ENCODE data around the gene DLG1. TPM values are rescaled to one million over a fixed set of nuclear protein-coding genes. Genes with fewer than 3 reads are reported as not detected.

DLG1 gene
- total RNA-seq, 1 donor from 2014 or later, result 138 TPM

DNA sequence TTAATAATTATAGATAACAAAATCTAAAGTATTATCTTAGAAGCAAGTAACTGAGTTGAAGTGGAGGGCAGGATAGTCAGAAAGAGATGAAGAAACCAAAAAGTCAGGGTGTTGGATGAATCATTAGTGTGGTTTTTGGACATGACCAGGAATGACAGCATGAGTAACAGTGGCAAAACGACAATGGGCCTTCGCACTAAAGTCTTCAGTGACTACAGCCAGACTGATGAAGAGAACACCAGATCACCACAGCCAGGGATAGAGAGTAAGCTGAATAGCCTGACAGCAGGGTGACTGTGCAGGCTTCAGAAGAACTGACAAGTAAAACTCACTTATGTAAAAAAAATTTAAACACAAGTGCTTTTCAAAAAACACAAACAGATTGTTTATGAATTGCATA lies 172.8 kb downstream of the DLG1 start:
- no peaks in the 10 kb centered on the region for H3K36me3 ChIP-seq
- H2AFZ ChIP-seq (replicated peaks), result no peak overlapping the region
- H3K4me2 ChIP-seq, result no peak overlapping the region
- H3K4me1 ChIP-seq, result no peaks in the 10 kb centered on the region
- H3K4me1 Mint-ChIP-seq, result no peaks in the 10 kb centered on the region
- no peak overlapping the region for H3K27ac ChIP-seq
- no peaks in the 10 kb centered on the region for H3K79me2 ChIP-seq (ENCODE audit: low read depth)
- no peaks in the 10 kb centered on the region for H3K27me3 ChIP-seq
- no peak overlapping the region for H3K9ac ChIP-seq
- no peaks in the 10 kb centered on the region for H3K9me3 ChIP-seq (ENCODE audit: low read depth)
- H3K27ac Mint-ChIP-seq, result no peak overlapping the region
- peaks cover 4% of the 10 kb centered on the region for H4K20me1 ChIP-seq (ENCODE audit: low read depth)
- no peaks in the 10 kb centered on the region for H3F3A ChIP-seq (ENCODE audit: low read depth)
- DNase-seq (ENCODE audit: low spot score), result no peak
- no peak overlapping the region for H3K4me3 Mint-ChIP-seq
- no peak overlapping the region for H3K4me3 ChIP-seq
- H3K36me3 Mint-ChIP-seq, result peaks cover 28% of the 10 kb centered on the region
- H3K27me3 Mint-ChIP-seq (ENCODE audit: insufficient read depth, low read depth), result no peaks in the 10 kb centered on the region
- H3K9me3 Mint-ChIP-seq, result no peaks in the 10 kb centered on the region
- TF ChIP-seq EZH2phosphoT487 (IDR thresholded peaks at IDR 0.05) (no peak), EZH2 (IDR thresholded peaks at IDR 0.05) (no peak)
- TF ChIP-seq, protein P1, sequence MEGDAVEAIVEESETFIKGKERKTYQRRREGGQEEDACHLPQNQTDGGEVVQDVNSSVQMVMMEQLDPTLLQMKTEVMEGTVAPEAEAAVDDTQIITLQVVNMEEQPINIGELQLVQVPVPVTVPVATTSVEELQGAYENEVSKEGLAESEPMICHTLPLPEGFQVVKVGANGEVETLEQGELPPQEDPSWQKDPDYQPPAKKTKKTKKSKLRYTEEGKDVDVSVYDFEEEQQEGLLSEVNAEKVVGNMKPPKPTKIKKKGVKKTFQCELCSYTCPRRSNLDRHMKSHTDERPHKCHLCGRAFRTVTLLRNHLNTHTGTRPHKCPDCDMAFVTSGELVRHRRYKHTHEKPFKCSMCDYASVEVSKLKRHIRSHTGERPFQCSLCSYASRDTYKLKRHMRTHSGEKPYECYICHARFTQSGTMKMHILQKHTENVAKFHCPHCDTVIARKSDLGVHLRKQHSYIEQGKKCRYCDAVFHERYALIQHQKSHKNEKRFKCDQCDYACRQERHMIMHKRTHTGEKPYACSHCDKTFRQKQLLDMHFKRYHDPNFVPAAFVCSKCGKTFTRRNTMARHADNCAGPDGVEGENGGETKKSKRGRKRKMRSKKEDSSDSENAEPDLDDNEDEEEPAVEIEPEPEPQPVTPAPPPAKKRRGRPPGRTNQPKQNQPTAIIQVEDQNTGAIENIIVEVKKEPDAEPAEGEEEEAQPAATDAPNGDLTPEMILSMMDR (IDR thresholded peaks at IDR 0.05), result no peak

- Histone ChIP-seq H3K4me2 (no peak overlapping the region), H2AFZ (replicated peaks) (no peak overlapping the region), H3K36me3 (no peaks in the 10 kb centered on the region), H3K9ac (no peak overlapping the region), H3K4me1 (no peaks in the 10 kb centered on the region), H3K27me3 (no peaks in the 10 kb centered on the region), H3K79me2 (ENCODE audit: low read depth) (no peaks in the 10 kb centered on the region), H3K9me3 (ENCODE audit: low read depth) (no peaks in the 10 kb centered on the region), H4K20me1 (ENCODE audit: low read depth) (peaks cover 4% of the 10 kb centered on the region), H3F3A (ENCODE audit: low read depth) (no peaks in the 10 kb centered on the region), H3K27ac (no peak overlapping the region), H3K4me3 (no peak overlapping the region)
- Mint-ChIP-seq H3K27ac (no peak overlapping the region), H3K4me1 (no peaks in the 10 kb centered on the region), H3K4me3 (no peak overlapping the region), H3K9me3 (no peaks in the 10 kb centered on the region), H3K36me3 (peaks cover 26% of the 10 kb centered on the region), H3K27me3 (ENCODE audit: insufficient read depth, low read depth) (no peaks in the 10 kb centered on the region)
- TF ChIP-seq EZH2phosphoT487 (IDR thresholded peaks at IDR 0.05) (no peak), EZH2 (IDR thresholded peaks at IDR 0.05) (no peak)
- TF ChIP-seq, protein P1 (IDR thresholded peaks at IDR 0.05), result no peak
- DNase-seq (ENCODE audit: low spot score), result no peak
These were observed 173.7 kb downstream of the DLG1 start for GRCh38 chr3:197124713-197125112.

- no peak overlapping the region for H3K27ac ChIP-seq
- Mint-ChIP-seq H3K4me3 (no peak overlapping the region), H3K27me3 (ENCODE audit: insufficient read depth, low read depth) (no peaks in the 10 kb centered on the region), H3K36me3 (peaks cover 9% of the 10 kb centered on the region), H3K9me3 (no peaks in the 10 kb centered on the region), H3K27ac (no peak overlapping the region), H3K4me1 (no peaks in the 10 kb centered on the region)
- peaks cover 4% of the 10 kb centered on the region for H4K20me1 ChIP-seq (ENCODE audit: low read depth)
- no peaks in the 10 kb centered on the region for H3K79me2 ChIP-seq (ENCODE audit: low read depth)
- no peaks in the 10 kb centered on the region for H3K36me3 ChIP-seq
- H3K9ac ChIP-seq, result no peak overlapping the region
- H2AFZ ChIP-seq (replicated peaks), result no peak overlapping the region
- no peaks in the 10 kb centered on the region for H3K4me1 ChIP-seq
- no peak overlapping the region for H3K4me2 ChIP-seq
- H3K4me3 ChIP-seq, result no peak overlapping the region
- DNase-seq (ENCODE audit: low spot score), result no peak
- no peaks in the 10 kb centered on the region for H3F3A ChIP-seq (ENCODE audit: low read depth)
- no peaks in the 10 kb centered on the region for H3K9me3 ChIP-seq (ENCODE audit: low read depth)
- H3K27me3 ChIP-seq, result no peaks in the 10 kb centered on the region
- TF ChIP-seq EZH2phosphoT487 (IDR thresholded peaks at IDR 0.05), result no peak
These were observed 176.0 kb downstream of the DLG1 start for GRCh38 chr3:197122394-197122793.

- Histone ChIP-seq H3K79me2 (ENCODE audit: low read depth) (no peaks in the 10 kb centered on the region), H2AFZ (replicated peaks) (no peak overlapping the region), H3K36me3 (peaks cover 13% of the 10 kb centered on the region), H3K4me2 (no peak overlapping the region), H3K9ac (no peak overlapping the region), H3K4me3 (no peak overlapping the region), H4K20me1 (ENCODE audit: low read depth) (no peaks in the 10 kb centered on the region), H3K4me1 (no peaks in the 10 kb centered on the region), H3K27ac (no peak overlapping the region), H3K9me3 (ENCODE audit: low read depth) (no peaks in the 10 kb centered on the region), H3F3A (ENCODE audit: low read depth) (no peaks in the 10 kb centered on the region), H3K27me3 (no peaks in the 10 kb centered on the region)
- TF ChIP-seq, protein P1 (IDR thresholded peaks at IDR 0.05), result no peak
- no peak for TF ChIP-seq EZH2phosphoT487 (IDR thresholded peaks at IDR 0.05)
- TF ChIP-seq EZH2 (IDR thresholded peaks at IDR 0.05), result no peak
- H3K27me3 Mint-ChIP-seq (ENCODE audit: insufficient read depth, low read depth), result no peaks in the 10 kb centered on the region
- peaks cover 25% of the 10 kb centered on the region for H3K36me3 Mint-ChIP-seq
- no peak for DNase-seq (ENCODE audit: low spot score)
- H3K27ac Mint-ChIP-seq, result no peak overlapping the region
- no peak overlapping the region for H3K4me3 Mint-ChIP-seq
- no peaks in the 10 kb centered on the region for H3K9me3 Mint-ChIP-seq
- no peaks in the 10 kb centered on the region for H3K4me1 Mint-ChIP-seq
These were observed 181.3 kb downstream of the DLG1 start for GRCh38 chr3:197117114-197117513.

Measured in neural progenitor cell (in vitro differentiated cells).